ENCODE data around the gene TMEM233. TPM values are rescaled to one million over a fixed set of nuclear protein-coding genes. Genes with fewer than 3 reads are reported as not detected.
"Not testable (repeated sequence)": the region's sequence is repeated elsewhere in the genome, so short reads cannot be mapped to it uniquely, and the experiment has no call there.

Gene TMEM233
- total and polyA plus RNA-seq, 9 of the 15 experiments (the other 6 are each of a cell fraction or from before 2014, with no cell fraction given): 0.04 to 0.17 (median 0.07) TPM; not detected in 2

- Histone ChIP-seq H3K9me3 (replicated peaks; ENCODE audit: control insufficient read depth, insufficient read depth, low read depth, low read length) (no peaks in the 10 kb centered on the region), H3K4me2 (ENCODE audit: insufficient read depth, low read length) (no peak overlapping the region), H3K27me3 (ENCODE audit: control insufficient read depth in 2 of 2, insufficient read depth in 2 of 2, low read length in 2 of 2) (peaks cover 0 to 4% of the 10 kb centered on the region in 2 experiments; a peak in 1 of 5 replicates), H3K4me3 (no peak overlapping the region), H3K79me2 (ENCODE audit: control insufficient read depth, insufficient read depth, low read length) (no peaks in the 10 kb centered on the region), H3K9me1 (ENCODE audit: control insufficient read depth, insufficient read depth, low read length) (no peaks in the 10 kb centered on the region), H4K20me1 (replicated peaks; ENCODE audit: control insufficient read depth, insufficient read depth, low read length) (no peaks in the 10 kb centered on the region), H2AFZ (ENCODE audit: low read depth, low read length) (no peak overlapping the region), H3K9ac (ENCODE audit: insufficient read depth in 1 of 2, low read depth in 2 of 2, low read length in 2 of 2) (no peak overlapping the region), H3K36me3 (ENCODE audit: control insufficient read depth, insufficient read depth, low read length) (no peaks in the 10 kb centered on the region), H3K27ac (ENCODE audit: extremely low read depth, low read depth, low read length) (no peak overlapping the region), H3K4me1 (replicated peaks in 1 of 2; ENCODE audit: control insufficient read depth in 2 of 2, insufficient read depth in 2 of 2, low read length in 2 of 2) (no peaks in the 10 kb centered on the region)
- ChIA-PET CTCF (ENCODE audit: low intra/inter-chr PET ratio) (interaction anchor here (0.5 kb wide), 1 partner anchor 9 kb away, joined by 3 read pairs; no protein-coding TSS in a partner anchor), POLR2A (interaction anchor here (0.9 kb wide), 1 partner anchor 10 kb away, joined by 3 read pairs; no protein-coding TSS in a partner anchor)
- intact Hi-C loops (cut with micrococcal nuclease): no loop called here
- DNase-seq (ENCODE audit: extremely low read depth in 1 of 4, low spot score in 3 of 4) (no peak), ATAC-seq (no peak), FAIRE-seq (no peak)
- in situ Hi-C loops (cut with MboI): no loop called here
- no TSS peak for BruUV-seq (replicated peaks)
- TF ChIP-seq FOXP1 (CRISPR knock-in tag; IDR thresholded peaks at IDR 0.05): no peak
- no peak for TF ChIP-seq SMARCA5 (IDR thresholded peaks at IDR 0.05)
- no peak for TF ChIP-seq KLF1 (tag; IDR thresholded peaks at IDR 0.05)
- 11% methylated on average over 3 of the region's 3 CpGs for WGBS (ENCODE audit: insufficient coverage, low coverage, missing lambda C conversion rate)
Observed at GRCh38 chr12:119652665-119653064, 59.1 kb downstream of the TMEM233 start.

- H3K27ac ChIP-seq (ENCODE audit: extremely low read depth, low read depth, low read length); H2AFZ ChIP-seq (ENCODE audit: low read depth, low read length); in situ Hi-C loops (cut with MboI); BruUV-seq (replicated peaks); H3K9me1 ChIP-seq (ENCODE audit: control insufficient read depth, insufficient read depth, low read length); intact Hi-C loops (cut with micrococcal nuclease); CTCF ChIA-PET (ENCODE audit: low intra/inter-chr PET ratio); H4K20me1 ChIP-seq (replicated peaks; ENCODE audit: control insufficient read depth, insufficient read depth, low read length); H3K79me2 ChIP-seq (ENCODE audit: control insufficient read depth, insufficient read depth, low read length); H3K27me3 ChIP-seq (ENCODE audit: control insufficient read depth in 2 of 2, insufficient read depth in 2 of 2, low read length in 2 of 2); H3K4me3 ChIP-seq; H3K36me3 ChIP-seq (ENCODE audit: control insufficient read depth, insufficient read depth, low read length); FAIRE-seq; DNase-seq (ENCODE audit: extremely low read depth in 1 of 4, low spot score in 3 of 4); ATAC-seq; H3K9me3 ChIP-seq (replicated peaks; ENCODE audit: control insufficient read depth, insufficient read depth, low read depth, low read length); H3K4me2 ChIP-seq (ENCODE audit: insufficient read depth, low read length); H3K9ac ChIP-seq (ENCODE audit: insufficient read depth in 1 of 2, low read depth in 2 of 2, low read length in 2 of 2): not testable (repeated sequence)
- H3K4me1 ChIP-seq (replicated peaks in 1 of 2; ENCODE audit: control insufficient read depth in 2 of 2, insufficient read depth in 2 of 2, low read length in 2 of 2): peaks cover 2 to 16% of the 10 kb centered on the region in 2 experiments; a peak in 4 of 5 replicates
- WGBS (ENCODE audit: insufficient coverage, low coverage, missing lambda C conversion rate): 15% methylated on average over 2 of the region's 2 CpGs
- POLR2A ChIA-PET: interaction anchor here (0.6 kb wide), 1 partner anchor 225 kb away, joined by 3 read pairs; no protein-coding TSS in a partner anchor
Observed at GRCh38 chr12:119657001-119657400, 63.4 kb downstream of the TMEM233 start.

All from K562 (cell line).